WTC11 (cell line): ENCODE measurements around the gene GSPT1. TPM values are rescaled to one million over a fixed set of nuclear protein-coding genes. Genes with fewer than 3 reads are reported as not detected.

Experiments used
- ATAC-seq: fragments of 200-7000 bp; cut with Tn5 transposase; 2 replicates; pipeline ENCODE4 v1.10.0; 2021; ENCODE audit warnings: mild to moderate bottlenecking, moderate library complexity
- CTCF ChIA-PET: fragments of 300-600 bp; sonication (Branson Sonifier 250); formaldehyde crosslinking; loops from one replicate; lab custom pipeline; 2021; ENCODE audit warnings: antibody characterized with exemption; lab: Charles Lee
- POLR2A ChIA-PET: fragments of 350-600 bp; sonication (Branson Sonifier 250); formaldehyde crosslinking; loops from one replicate; lab custom pipeline; 2021; ENCODE audit warnings: antibody characterized with exemption; lab: Charles Lee
- DNase-seq: peaks from one replicate; pipeline ENCODE4 v3.0.0; 2021; ENCODE audit warnings: low spot score
- H3K27ac Mint-ChIP-seq: 2 replicates; pipeline ENCODE4 v1.8.0; 2021; ENCODE audit warnings: mixed read lengths
- H3K27me3 Mint-ChIP-seq: 2 replicates; pipeline ENCODE4 v1.8.0; 2021; ENCODE audit warnings: low read depth, mild to moderate bottlenecking, moderate library complexity, mixed read lengths
- H3K36me3 Mint-ChIP-seq: 2 replicates; pipeline ENCODE4 v1.8.0; 2021; ENCODE audit warnings: mixed read lengths
- H3K4me1 Mint-ChIP-seq: 2 replicates; pipeline ENCODE4 v1.8.0; 2022; ENCODE audit warnings: mixed read lengths
- H3K4me3 Mint-ChIP-seq: 2 replicates; pipeline ENCODE4 v1.8.0; 2021; ENCODE audit warnings: mild to moderate bottlenecking, moderate library complexity, mixed read lengths
- H3K9me3 Mint-ChIP-seq: 2 replicates; pipeline ENCODE4 v1.8.0; 2021; ENCODE audit warnings: mixed read lengths
- CREB1 ChIP-seq: sonication (generic); formaldehyde crosslinking; IDR thresholded peaks from 2 replicates; pipeline ENCODE4 v1.8.0; 2023; ENCODE audit warnings: mild to moderate bottlenecking, missing genetic modification reagents
- CTCF ChIP-seq: fragments of 200-600 bp; IDR thresholded peaks from 2 replicates; pipeline ENCODE4 v1.8.0; 2022; ENCODE audit warnings: antibody characterized with exemption
- ESRRA ChIP-seq: sonication (generic); formaldehyde crosslinking; IDR thresholded peaks from 2 replicates; pipeline ENCODE4 v1.8.1; 2022; ENCODE audit warnings: mild to moderate bottlenecking, missing genetic modification reagents, borderline replicate concordance
- FOXP1 ChIP-seq: sonication (generic); formaldehyde crosslinking; IDR thresholded peaks from 2 replicates; pipeline ENCODE4 v1.8.0; 2022; ENCODE audit warnings: missing genetic modification reagents, mild to moderate bottlenecking, moderate library complexity, borderline replicate concordance
- HMGA2 ChIP-seq: fragments of 250-450 bp; sonication (Bioruptor Pico); IDR thresholded peaks from 2 replicates; pipeline ENCODE4 v1.4.0; 2021; ENCODE audit warnings: mild to moderate bottlenecking, moderate library complexity
- HMGXB4 ChIP-seq: sonication (generic); formaldehyde crosslinking; IDR thresholded peaks from 2 replicates; pipeline ENCODE4 v1.8.1; 2023; ENCODE audit warnings: mild to moderate bottlenecking, moderate library complexity, missing genetic modification reagents
- IRF2 ChIP-seq: sonication (generic); formaldehyde crosslinking; IDR thresholded peaks from 2 replicates; pipeline ENCODE4 v1.8.0; 2022; ENCODE audit warnings: low read depth, missing genetic modification reagents, borderline replicate concordance
- KAT7 ChIP-seq: sonication (generic); formaldehyde crosslinking; IDR thresholded peaks from 2 replicates; pipeline ENCODE4 v1.8.1; 2023; ENCODE audit warnings: missing genetic modification reagents, mild to moderate bottlenecking, borderline replicate concordance
- MLX ChIP-seq: sonication (generic); formaldehyde crosslinking; IDR thresholded peaks from 2 replicates; pipeline ENCODE4 v1.8.1; 2023; ENCODE audit warnings: mild to moderate bottlenecking, missing genetic modification reagents, moderate library complexity
- NR3C1 ChIP-seq: sonication (generic); formaldehyde crosslinking; conservative IDR thresholded peaks from 2 replicates; pipeline ENCODE4 v1.8.1; 2023; ENCODE audit warnings: low read depth, mild to moderate bottlenecking, missing genetic modification reagents
- SMAD4 ChIP-seq: sonication (generic); formaldehyde crosslinking; IDR thresholded peaks from 2 replicates; pipeline ENCODE4 v1.8.0; 2022; ENCODE audit warnings: mild to moderate bottlenecking, missing genetic modification reagents
- SOX15 ChIP-seq: fragments of 250-450 bp; sonication (Bioruptor Pico); IDR thresholded peaks from 2 replicates; pipeline ENCODE4 v1.9.0; 2021; ENCODE audit warnings: mild to moderate bottlenecking
- TP53 ChIP-seq: sonication (generic); formaldehyde crosslinking; IDR thresholded peaks from 2 replicates; pipeline ENCODE4 v1.8.1; 2023; ENCODE audit warnings: mild to moderate bottlenecking, missing genetic modification reagents
- ZNF138 ChIP-seq: sonication (generic); formaldehyde crosslinking; conservative IDR thresholded peaks from 2 replicates; pipeline ENCODE4 v1.8.1; 2022; ENCODE audit warnings: mild to moderate bottlenecking, moderate library complexity, missing genetic modification reagents
- ZNF281 ChIP-seq: sonication (generic); formaldehyde crosslinking; IDR thresholded peaks from 2 replicates; pipeline ENCODE4 v1.8.0; 2023; ENCODE audit warnings: mild to moderate bottlenecking, missing genetic modification reagents
- ZNF423 ChIP-seq: fragments of 250-450 bp; sonication (Bioruptor Pico); IDR thresholded peaks from 2 replicates; pipeline ENCODE4 v2.1.2; 2022; ENCODE audit warnings: mild to moderate bottlenecking, moderate library complexity
- ZNF512 ChIP-seq: sonication (generic); formaldehyde crosslinking; IDR thresholded peaks from 2 replicates; pipeline ENCODE4 v1.8.1; 2022; ENCODE audit warnings: missing genetic modification reagents, borderline replicate concordance
- total RNA-seq: library from RNA; stranded (reverse); gene quantifications from 3 replicates; pipeline ENCODE4 v1.2.3, GENCODE V29; 2021
- TF ChIP-seq, protein P1 (sequence below): fragments of 250-450 bp; sonication (Bioruptor Pico); IDR thresholded peaks from 2 replicates; pipeline ENCODE4 v1.9.0; 2021; ENCODE audit warnings: mild to moderate bottlenecking
- TF ChIP-seq, protein P2 (sequence below): sonication (generic); formaldehyde crosslinking; IDR thresholded peaks from 2 replicates; pipeline ENCODE4 v1.8.0; 2022; ENCODE audit warnings: mild to moderate bottlenecking, missing genetic modification reagents
- TF ChIP-seq, protein P3 (sequence below): fragments of 250-450 bp; sonication (Bioruptor Pico); IDR thresholded peaks from 2 replicates; pipeline ENCODE4 v1.9.0; 2021; ENCODE audit warnings: mild to moderate bottlenecking, borderline replicate concordance
- TF ChIP-seq, protein P4 (sequence below): sonication (generic); formaldehyde crosslinking; IDR thresholded peaks from 2 replicates; pipeline ENCODE4 v1.8.0; 2022; ENCODE audit warnings: mild to moderate bottlenecking, missing genetic modification reagents

GSPT1 gene
- total RNA-seq, 1 experiment from 2014 or later, result 190 TPM

GRCh38 chr16:11862489-11862888, 53.3 kb downstream of the GSPT1 start:
- Mint-ChIP-seq H3K27me3 (no peaks in the 10 kb centered on the region), H3K4me1 (no peaks in the 10 kb centered on the region), H3K27ac (no peak overlapping the region), H3K36me3 (no peaks in the 10 kb centered on the region), H3K9me3 (no peaks in the 10 kb centered on the region), H3K4me3 (no peak overlapping the region)
- DNase-seq, result no peak
- TF ChIP-seq CTCF (no peak), TP53 (CRISPR knock-in tag) (no peak), CREB1 (CRISPR knock-in tag) (no peak), ZNF138 (CRISPR knock-in tag) (no peak), ESRRA (CRISPR knock-in tag) (no peak), ZNF281 (no peak), SOX15 (CRISPR knock-in tag) (no peak), HMGA2 (CRISPR knock-in tag) (no peak), FOXP1 (CRISPR knock-in tag) (no peak), SMAD4 (CRISPR knock-in tag) (no peak), MLX (CRISPR knock-in tag) (no peak), ZNF512 (CRISPR knock-in tag) (no peak), ZNF423 (CRISPR knock-in tag) (no peak), KAT7 (no peak), NR3C1 (CRISPR knock-in tag) (no peak)
- TF ChIP-seq, protein P1, sequence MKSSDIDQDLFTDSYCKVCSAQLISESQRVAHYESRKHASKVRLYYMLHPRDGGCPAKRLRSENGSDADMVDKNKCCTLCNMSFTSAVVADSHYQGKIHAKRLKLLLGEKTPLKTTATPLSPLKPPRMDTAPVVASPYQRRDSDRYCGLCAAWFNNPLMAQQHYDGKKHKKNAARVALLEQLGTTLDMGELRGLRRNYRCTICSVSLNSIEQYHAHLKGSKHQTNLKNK, result no peak
- ATAC-seq, result no peak
- ChIA-PET POLR2A (no interaction called here), CTCF (no interaction called here)

GRCh38 chr16:11857161-11857560, 58.6 kb downstream of the GSPT1 start:
- H3K4me1 Mint-ChIP-seq, result peaks cover 1% of the 10 kb centered on the region
- no peaks in the 10 kb centered on the region for H3K9me3 Mint-ChIP-seq
- H3K4me3 Mint-ChIP-seq, result no peak overlapping the region
- DNase-seq (no peak), ATAC-seq (no peak)
- no peaks in the 10 kb centered on the region for H3K27me3 Mint-ChIP-seq
- no peaks in the 10 kb centered on the region for H3K36me3 Mint-ChIP-seq
- ChIA-PET POLR2A (no interaction called here), CTCF (interaction anchor here (1.2 kb wide), 1 partner anchor 60 kb away, joined by 3 read pairs; no protein-coding TSS in a partner anchor)
- H3K27ac Mint-ChIP-seq, result no peak overlapping the region
- TF ChIP-seq NR3C1 (CRISPR knock-in tag) (no peak), HMGXB4 (CRISPR knock-in tag) (no peak), IRF2 (no peak)
- TF ChIP-seq, protein P2, sequence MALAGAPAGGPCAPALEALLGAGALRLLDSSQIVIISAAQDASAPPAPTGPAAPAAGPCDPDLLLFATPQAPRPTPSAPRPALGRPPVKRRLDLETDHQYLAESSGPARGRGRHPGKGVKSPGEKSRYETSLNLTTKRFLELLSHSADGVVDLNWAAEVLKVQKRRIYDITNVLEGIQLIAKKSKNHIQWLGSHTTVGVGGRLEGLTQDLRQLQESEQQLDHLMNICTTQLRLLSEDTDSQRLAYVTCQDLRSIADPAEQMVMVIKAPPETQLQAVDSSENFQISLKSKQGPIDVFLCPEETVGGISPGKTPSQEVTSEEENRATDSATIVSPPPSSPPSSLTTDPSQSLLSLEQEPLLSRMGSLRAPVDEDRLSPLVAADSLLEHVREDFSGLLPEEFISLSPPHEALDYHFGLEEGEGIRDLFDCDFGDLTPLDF (CRISPR knock-in tag), result no peak
- TF ChIP-seq, protein P3, sequence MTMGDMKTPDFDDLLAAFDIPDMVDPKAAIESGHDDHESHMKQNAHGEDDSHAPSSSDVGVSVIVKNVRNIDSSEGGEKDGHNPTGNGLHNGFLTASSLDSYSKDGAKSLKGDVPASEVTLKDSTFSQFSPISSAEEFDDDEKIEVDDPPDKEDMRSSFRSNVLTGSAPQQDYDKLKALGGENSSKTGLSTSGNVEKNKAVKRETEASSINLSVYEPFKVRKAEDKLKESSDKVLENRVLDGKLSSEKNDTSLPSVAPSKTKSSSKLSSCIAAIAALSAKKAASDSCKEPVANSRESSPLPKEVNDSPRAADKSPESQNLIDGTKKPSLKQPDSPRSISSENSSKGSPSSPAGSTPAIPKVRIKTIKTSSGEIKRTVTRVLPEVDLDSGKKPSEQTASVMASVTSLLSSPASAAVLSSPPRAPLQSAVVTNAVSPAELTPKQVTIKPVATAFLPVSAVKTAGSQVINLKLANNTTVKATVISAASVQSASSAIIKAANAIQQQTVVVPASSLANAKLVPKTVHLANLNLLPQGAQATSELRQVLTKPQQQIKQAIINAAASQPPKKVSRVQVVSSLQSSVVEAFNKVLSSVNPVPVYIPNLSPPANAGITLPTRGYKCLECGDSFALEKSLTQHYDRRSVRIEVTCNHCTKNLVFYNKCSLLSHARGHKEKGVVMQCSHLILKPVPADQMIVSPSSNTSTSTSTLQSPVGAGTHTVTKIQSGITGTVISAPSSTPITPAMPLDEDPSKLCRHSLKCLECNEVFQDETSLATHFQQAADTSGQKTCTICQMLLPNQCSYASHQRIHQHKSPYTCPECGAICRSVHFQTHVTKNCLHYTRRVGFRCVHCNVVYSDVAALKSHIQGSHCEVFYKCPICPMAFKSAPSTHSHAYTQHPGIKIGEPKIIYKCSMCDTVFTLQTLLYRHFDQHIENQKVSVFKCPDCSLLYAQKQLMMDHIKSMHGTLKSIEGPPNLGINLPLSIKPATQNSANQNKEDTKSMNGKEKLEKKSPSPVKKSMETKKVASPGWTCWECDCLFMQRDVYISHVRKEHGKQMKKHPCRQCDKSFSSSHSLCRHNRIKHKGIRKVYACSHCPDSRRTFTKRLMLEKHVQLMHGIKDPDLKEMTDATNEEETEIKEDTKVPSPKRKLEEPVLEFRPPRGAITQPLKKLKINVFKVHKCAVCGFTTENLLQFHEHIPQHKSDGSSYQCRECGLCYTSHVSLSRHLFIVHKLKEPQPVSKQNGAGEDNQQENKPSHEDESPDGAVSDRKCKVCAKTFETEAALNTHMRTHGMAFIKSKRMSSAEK (CRISPR knock-in tag), result no peak
- TF ChIP-seq, protein P4, sequence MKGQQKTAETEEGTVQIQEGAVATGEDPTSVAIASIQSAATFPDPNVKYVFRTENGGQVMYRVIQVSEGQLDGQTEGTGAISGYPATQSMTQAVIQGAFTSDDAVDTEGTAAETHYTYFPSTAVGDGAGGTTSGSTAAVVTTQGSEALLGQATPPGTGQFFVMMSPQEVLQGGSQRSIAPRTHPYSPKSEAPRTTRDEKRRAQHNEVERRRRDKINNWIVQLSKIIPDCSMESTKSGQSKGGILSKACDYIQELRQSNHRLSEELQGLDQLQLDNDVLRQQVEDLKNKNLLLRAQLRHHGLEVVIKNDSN (CRISPR knock-in tag), result no peak
